HEK293 (cell line): ENCODE data around the gene NIPBL.

Experiments
- FEZF1 ChIP-seq: fragments of 450-650 bp; formaldehyde crosslinking; IDR thresholded peaks from 2 replicates; pipeline ENCODE4 v1.5.1; 2016; ENCODE audit warnings: missing biosample characterization, missing genetic modification characterization
- GLI2 ChIP-seq: fragments of 450-650 bp; formaldehyde crosslinking; IDR thresholded peaks from 2 replicates; pipeline ENCODE4; 2017; ENCODE audit warnings: missing biosample characterization, missing genetic modification characterization, low read depth, borderline replicate concordance
- GLIS2 ChIP-seq: fragments of 450-650 bp; formaldehyde crosslinking; IDR thresholded peaks from 2 replicates; pipeline ENCODE4 v1.5.1; 2016; ENCODE audit warnings: missing biosample characterization, missing genetic modification characterization
- KLF16 ChIP-seq: fragments of 450-650 bp; formaldehyde crosslinking; IDR thresholded peaks from 2 replicates; pipeline ENCODE4 v1.5.1; 2017; ENCODE audit warnings: missing biosample characterization, missing genetic modification characterization
- KLF7 ChIP-seq: fragments of 450-650 bp; formaldehyde crosslinking; IDR thresholded peaks from 2 replicates; pipeline ENCODE4 v1.5.1; 2016; ENCODE audit warnings: missing biosample characterization, missing genetic modification characterization, borderline replicate concordance
- MYNN ChIP-seq: fragments of 450-650 bp; formaldehyde crosslinking; IDR thresholded peaks from 2 replicates; pipeline ENCODE4 v1.5.1; 2016; ENCODE audit warnings: missing biosample characterization, missing genetic modification characterization, borderline replicate concordance
- OSR2 ChIP-seq: fragments of 450-650 bp; formaldehyde crosslinking; IDR thresholded peaks from 2 replicates; pipeline ENCODE4 v1.5.1; 2016; ENCODE audit warnings: missing biosample characterization, missing genetic modification characterization
- REPIN1 ChIP-seq: fragments of 450-650 bp; formaldehyde crosslinking; IDR thresholded peaks from 2 replicates; pipeline ENCODE4 v1.5.1; 2017; ENCODE audit warnings: missing biosample characterization, missing genetic modification characterization, low read depth
- SALL2 ChIP-seq: fragments of 450-650 bp; formaldehyde crosslinking; IDR thresholded peaks from 2 replicates; pipeline ENCODE4 v1.5.0; 2017; ENCODE audit warnings: missing biosample characterization, mild to moderate bottlenecking, missing genetic modification characterization, borderline replicate concordance
- TCF7L2 ChIP-seq: IDR thresholded peaks from 2 replicates; pipeline ENCODE4 v1.6.1; 2011; ENCODE audit warnings: low read depth, mild to moderate bottlenecking, inconsistent platforms, low read length, moderate library complexity, borderline replicate concordance
- ZBTB17 ChIP-seq: fragments of 450-650 bp; formaldehyde crosslinking; IDR thresholded peaks from 2 replicates; pipeline ENCODE4 v1.5.1; 2016; ENCODE audit warnings: missing biosample characterization, missing genetic modification characterization
- ZNF248 ChIP-seq: fragments of 450-650 bp; formaldehyde crosslinking; IDR thresholded peaks from 2 replicates; pipeline ENCODE4 v1.5.1; 2017; ENCODE audit warnings: missing biosample characterization, missing genetic modification characterization
- ZNF335 ChIP-seq: fragments of 450-650 bp; formaldehyde crosslinking; conservative IDR thresholded peaks from 2 replicates; pipeline ENCODE4 v1.5.1; 2016; ENCODE audit warnings: missing biosample characterization, missing genetic modification characterization
- ZNF391 ChIP-seq: fragments of 450-650 bp; formaldehyde crosslinking; IDR thresholded peaks from 2 replicates; pipeline ENCODE4 v1.5.1; 2016; ENCODE audit warnings: low read depth, missing biosample characterization, missing genetic modification characterization, borderline replicate concordance
- ZNF514 ChIP-seq: fragments of 450-650 bp; formaldehyde crosslinking; IDR thresholded peaks from 2 replicates; pipeline ENCODE4 v1.5.1; 2016; ENCODE audit warnings: missing biosample characterization, missing genetic modification characterization
- ZNF544 ChIP-seq: fragments of 450-650 bp; formaldehyde crosslinking; IDR thresholded peaks from 2 replicates; pipeline ENCODE4 v1.5.0; 2017; ENCODE audit warnings: missing biosample characterization, missing genetic modification characterization
- ZNF561 ChIP-seq: fragments of 450-650 bp; IDR thresholded peaks from 2 replicates; pipeline ENCODE4 v1.5.1; 2018; ENCODE audit warnings: missing biosample characterization, missing genetic modification characterization, borderline replicate concordance
- ZNF629 ChIP-seq: fragments of 450-650 bp; formaldehyde crosslinking; IDR thresholded peaks from 2 replicates; pipeline ENCODE4 v1.5.1; 2017; ENCODE audit warnings: missing biosample characterization, missing genetic modification characterization
- ZNF76 ChIP-seq: fragments of 450-650 bp; formaldehyde crosslinking; IDR thresholded peaks from 2 replicates; pipeline ENCODE4; 2016; ENCODE audit warnings: low read depth, missing biosample characterization, missing genetic modification characterization, borderline replicate concordance
- ZNF792 ChIP-seq: fragments of 450-650 bp; formaldehyde crosslinking; IDR thresholded peaks from 2 replicates; pipeline ENCODE4 v1.5.1; 2016; ENCODE audit warnings: missing biosample characterization, missing genetic modification characterization
- TF ChIP-seq, protein P1 (sequence below): fragments of 450-650 bp; formaldehyde crosslinking; IDR thresholded peaks from 2 replicates; pipeline ENCODE4 v1.5.1; 2016; ENCODE audit warnings: missing biosample characterization, missing genetic modification characterization
- TF ChIP-seq, protein P2 (sequence below): fragments of 450-650 bp; formaldehyde crosslinking; optimal IDR thresholded peaks from 2 replicates; pipeline ENCODE3; 2016; ENCODE audit warnings: missing biosample characterization, mild to moderate bottlenecking, missing genetic modification characterization
- TF ChIP-seq, protein P3 (sequence below): fragments of 450-650 bp; formaldehyde crosslinking; IDR thresholded peaks from 2 replicates; pipeline ENCODE4 v1.5.1; 2017; ENCODE audit warnings: missing biosample characterization, missing genetic modification characterization
- TF ChIP-seq, protein P4 (sequence below): fragments of 450-650 bp; IDR thresholded peaks from 2 replicates; pipeline ENCODE4 v1.5.1; 2018; ENCODE audit warnings: missing biosample characterization, mild to moderate bottlenecking, missing genetic modification characterization
- TF ChIP-seq, protein P5 (sequence below): fragments of 450-650 bp; IDR thresholded peaks from 2 replicates; pipeline ENCODE4 v1.5.1; 2018; ENCODE audit warnings: missing biosample characterization, missing genetic modification characterization
- TF ChIP-seq, protein P6 (sequence below): fragments of 450-650 bp; formaldehyde crosslinking; IDR thresholded peaks from 2 replicates; pipeline ENCODE4; 2016; ENCODE audit warnings: missing biosample characterization, missing genetic modification characterization
- TF ChIP-seq, protein P7 (sequence below): fragments of 450-650 bp; formaldehyde crosslinking; IDR thresholded peaks from 2 replicates; pipeline ENCODE4 v1.5.1; 2016; ENCODE audit warnings: missing biosample characterization, missing genetic modification characterization

Gene NIPBL

DNA sequence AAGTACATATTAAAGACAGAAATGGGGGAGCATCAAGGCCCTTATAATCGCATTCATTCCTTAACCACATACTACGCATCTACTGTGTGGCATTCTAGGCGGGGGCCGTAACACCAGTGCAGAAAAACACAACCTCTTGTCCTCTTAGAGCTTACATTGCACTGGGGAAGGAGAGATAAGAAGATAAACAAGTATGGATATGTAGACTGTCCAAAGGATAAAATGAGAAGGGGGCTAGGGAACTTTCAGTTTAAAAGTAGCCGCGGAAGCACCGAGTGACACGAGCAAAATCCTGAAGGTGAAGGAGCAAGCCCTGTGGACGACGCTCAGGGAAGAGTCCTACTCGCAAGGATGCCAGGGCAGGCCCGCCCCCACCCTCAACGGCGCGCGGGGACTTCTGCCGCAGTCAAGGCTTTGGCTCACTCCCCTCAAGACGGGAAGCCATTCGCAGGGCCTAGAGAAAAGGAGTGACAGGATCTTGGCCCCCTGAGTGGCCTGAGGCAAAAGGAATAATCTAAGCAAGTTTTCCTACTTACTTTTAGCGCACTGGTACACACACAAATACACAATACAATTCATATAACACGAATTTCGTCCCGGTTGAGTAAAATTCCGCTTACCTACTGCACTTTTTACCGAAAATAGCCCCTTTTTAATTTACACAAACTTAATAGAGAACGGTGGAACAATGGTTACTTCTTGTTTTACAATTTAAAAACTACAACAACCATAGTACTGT is 1.3 kb upstream of the NIPBL start (continued):
- TF ChIP-seq, protein P1, sequence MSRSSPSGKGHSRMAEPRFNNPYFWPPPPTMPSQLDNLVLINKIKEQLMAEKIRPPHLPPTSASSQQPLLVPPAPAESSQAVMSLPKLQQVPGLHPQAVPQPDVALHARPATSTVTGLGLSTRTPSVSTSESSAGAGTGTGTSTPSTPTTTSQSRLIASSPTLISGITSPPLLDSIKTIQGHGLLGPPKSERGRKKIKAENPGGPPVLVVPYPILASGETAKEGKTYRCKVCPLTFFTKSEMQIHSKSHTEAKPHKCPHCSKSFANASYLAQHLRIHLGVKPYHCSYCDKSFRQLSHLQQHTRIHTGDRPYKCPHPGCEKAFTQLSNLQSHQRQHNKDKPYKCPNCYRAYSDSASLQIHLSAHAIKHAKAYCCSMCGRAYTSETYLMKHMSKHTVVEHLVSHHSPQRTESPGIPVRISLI (tag by site-specific recombination) = no peak
- TF ChIP-seq ZNF76 (no peak; the same call in 1 of the 2 replicates), FEZF1 (no peak), ZNF248 (tag by site-specific recombination) (no peak), ZNF335 (tag by site-specific recombination) (peak; percentile 59), ZNF514 (no peak), ZNF544 (tag by site-specific recombination) (no peak), REPIN1 (no peak), ZNF561 (tag by site-specific recombination) (no peak), ZBTB17 (tag by site-specific recombination) (peak; percentile 96), ZNF629 (tag by site-specific recombination) (no peak), KLF7 (tag by site-specific recombination) (no peak), KLF16 (tag by site-specific recombination) (no peak), MYNN (tag by site-specific recombination) (peak; percentile 75; the same call in 1 of the 2 replicates), TCF7L2 (no peak), GLI2 (no peak), ZNF792 (no peak), ZNF391 (tag by site-specific recombination) (no peak), SALL2 (tag by site-specific recombination) (no peak), OSR2 (no peak), GLIS2 (tag by site-specific recombination) (0 out of 2 replicates have a peak, but pooled peaks have one; percentile 13)
- TF ChIP-seq, protein P2, sequence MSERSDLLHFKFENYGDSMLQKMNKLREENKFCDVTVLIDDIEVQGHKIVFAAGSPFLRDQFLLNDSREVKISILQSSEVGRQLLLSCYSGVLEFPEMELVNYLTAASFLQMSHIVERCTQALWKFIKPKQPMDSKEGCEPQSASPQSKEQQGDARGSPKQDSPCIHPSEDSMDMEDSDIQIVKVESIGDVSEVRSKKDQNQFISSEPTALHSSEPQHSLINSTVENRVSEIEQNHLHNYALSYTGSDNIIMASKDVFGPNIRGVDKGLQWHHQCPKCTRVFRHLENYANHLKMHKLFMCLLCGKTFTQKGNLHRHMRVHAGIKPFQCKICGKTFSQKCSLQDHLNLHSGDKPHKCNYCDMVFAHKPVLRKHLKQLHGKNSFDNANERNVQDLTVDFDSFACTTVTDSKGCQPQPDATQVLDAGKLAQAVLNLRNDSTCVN = peak; percentile 18
- TF ChIP-seq, protein P3, sequence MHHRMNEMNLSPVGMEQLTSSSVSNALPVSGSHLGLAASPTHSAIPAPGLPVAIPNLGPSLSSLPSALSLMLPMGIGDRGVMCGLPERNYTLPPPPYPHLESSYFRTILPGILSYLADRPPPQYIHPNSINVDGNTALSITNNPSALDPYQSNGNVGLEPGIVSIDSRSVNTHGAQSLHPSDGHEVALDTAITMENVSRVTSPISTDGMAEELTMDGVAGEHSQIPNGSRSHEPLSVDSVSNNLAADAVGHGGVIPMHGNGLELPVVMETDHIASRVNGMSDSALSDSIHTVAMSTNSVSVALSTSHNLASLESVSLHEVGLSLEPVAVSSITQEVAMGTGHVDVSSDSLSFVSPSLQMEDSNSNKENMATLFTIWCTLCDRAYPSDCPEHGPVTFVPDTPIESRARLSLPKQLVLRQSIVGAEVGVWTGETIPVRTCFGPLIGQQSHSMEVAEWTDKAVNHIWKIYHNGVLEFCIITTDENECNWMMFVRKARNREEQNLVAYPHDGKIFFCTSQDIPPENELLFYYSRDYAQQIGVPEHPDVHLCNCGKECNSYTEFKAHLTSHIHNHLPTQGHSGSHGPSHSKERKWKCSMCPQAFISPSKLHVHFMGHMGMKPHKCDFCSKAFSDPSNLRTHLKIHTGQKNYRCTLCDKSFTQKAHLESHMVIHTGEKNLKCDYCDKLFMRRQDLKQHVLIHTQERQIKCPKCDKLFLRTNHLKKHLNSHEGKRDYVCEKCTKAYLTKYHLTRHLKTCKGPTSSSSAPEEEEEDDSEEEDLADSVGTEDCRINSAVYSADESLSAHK (tag by site-specific recombination) = no peak
- TF ChIP-seq, protein P4, sequence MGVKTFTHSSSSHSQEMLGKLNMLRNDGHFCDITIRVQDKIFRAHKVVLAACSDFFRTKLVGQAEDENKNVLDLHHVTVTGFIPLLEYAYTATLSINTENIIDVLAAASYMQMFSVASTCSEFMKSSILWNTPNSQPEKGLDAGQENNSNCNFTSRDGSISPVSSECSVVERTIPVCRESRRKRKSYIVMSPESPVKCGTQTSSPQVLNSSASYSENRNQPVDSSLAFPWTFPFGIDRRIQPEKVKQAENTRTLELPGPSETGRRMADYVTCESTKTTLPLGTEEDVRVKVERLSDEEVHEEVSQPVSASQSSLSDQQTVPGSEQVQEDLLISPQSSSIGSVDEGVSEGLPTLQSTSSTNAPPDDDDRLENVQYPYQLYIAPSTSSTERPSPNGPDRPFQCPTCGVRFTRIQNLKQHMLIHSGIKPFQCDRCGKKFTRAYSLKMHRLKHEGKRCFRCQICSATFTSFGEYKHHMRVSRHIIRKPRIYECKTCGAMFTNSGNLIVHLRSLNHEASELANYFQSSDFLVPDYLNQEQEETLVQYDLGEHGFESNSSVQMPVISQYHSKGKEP = no peak
- TF ChIP-seq, protein P5, sequence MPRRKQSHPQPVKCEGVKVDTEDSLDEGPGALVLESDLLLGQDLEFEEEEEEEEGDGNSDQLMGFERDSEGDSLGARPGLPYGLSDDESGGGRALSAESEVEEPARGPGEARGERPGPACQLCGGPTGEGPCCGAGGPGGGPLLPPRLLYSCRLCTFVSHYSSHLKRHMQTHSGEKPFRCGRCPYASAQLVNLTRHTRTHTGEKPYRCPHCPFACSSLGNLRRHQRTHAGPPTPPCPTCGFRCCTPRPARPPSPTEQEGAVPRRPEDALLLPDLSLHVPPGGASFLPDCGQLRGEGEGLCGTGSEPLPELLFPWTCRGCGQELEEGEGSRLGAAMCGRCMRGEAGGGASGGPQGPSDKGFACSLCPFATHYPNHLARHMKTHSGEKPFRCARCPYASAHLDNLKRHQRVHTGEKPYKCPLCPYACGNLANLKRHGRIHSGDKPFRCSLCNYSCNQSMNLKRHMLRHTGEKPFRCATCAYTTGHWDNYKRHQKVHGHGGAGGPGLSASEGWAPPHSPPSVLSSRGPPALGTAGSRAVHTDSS (tag by site-specific recombination) = no peak
- TF ChIP-seq, protein P6, sequence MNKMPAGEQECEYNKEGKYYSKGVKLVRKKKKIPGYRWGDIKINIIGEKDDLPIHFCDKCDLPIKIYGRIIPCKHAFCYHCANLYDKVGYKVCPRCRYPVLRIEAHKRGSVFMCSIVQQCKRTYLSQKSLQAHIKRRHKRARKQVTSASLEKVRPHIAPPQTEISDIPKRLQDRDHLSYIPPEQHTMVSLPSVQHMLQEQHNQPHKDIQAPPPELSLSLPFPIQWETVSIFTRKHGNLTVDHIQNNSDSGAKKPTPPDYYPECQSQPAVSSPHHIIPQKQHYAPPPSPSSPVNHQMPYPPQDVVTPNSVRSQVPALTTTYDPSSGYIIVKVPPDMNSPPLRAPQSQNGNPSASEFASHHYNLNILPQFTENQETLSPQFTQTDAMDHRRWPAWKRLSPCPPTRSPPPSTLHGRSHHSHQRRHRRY (tag by site-specific recombination) = 0 out of 2 replicates have a peak, but pooled peaks have one; percentile 21
- TF ChIP-seq, protein P7, sequence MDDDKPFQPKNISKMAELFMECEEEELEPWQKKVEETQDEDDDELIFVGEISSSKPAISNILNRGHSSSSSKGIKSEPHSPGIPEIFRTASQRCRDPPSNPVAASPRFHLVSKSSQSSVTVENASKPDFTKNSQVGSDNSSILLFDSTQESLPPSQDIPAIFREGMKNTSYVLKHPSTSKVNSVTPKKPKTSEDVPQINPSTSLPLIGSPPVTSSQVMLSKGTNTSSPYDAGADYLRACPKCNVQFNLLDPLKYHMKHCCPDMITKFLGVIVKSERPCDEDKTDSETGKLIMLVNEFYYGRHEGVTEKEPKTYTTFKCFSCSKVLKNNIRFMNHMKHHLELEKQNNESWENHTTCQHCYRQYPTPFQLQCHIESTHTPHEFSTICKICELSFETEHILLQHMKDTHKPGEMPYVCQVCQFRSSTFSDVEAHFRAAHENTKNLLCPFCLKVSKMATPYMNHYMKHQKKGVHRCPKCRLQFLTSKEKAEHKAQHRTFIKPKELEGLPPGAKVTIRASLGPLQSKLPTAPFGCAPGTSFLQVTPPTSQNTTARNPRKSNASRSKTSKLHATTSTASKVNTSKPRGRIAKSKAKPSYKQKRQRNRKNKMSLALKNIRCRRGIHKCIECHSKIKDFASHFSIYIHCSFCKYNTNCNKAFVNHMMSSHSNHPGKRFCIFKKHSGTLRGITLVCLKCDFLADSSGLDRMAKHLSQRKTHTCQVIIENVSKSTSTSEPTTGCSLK (tag by site-specific recombination) = no peak
